ENCODE results near the gene PRODH.
"Not testable (repeated sequence)": the region's sequence is repeated elsewhere in the genome, so short reads cannot be mapped to it uniquely, and the experiment has no call there.

PRODH gene, protein sequence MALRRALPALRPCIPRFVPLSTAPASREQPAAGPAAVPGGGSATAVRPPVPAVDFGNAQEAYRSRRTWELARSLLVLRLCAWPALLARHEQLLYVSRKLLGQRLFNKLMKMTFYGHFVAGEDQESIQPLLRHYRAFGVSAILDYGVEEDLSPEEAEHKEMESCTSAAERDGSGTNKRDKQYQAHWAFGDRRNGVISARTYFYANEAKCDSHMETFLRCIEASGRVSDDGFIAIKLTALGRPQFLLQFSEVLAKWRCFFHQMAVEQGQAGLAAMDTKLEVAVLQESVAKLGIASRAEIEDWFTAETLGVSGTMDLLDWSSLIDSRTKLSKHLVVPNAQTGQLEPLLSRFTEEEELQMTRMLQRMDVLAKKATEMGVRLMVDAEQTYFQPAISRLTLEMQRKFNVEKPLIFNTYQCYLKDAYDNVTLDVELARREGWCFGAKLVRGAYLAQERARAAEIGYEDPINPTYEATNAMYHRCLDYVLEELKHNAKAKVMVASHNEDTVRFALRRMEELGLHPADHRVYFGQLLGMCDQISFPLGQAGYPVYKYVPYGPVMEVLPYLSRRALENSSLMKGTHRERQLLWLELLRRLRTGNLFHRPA

GRCh38 chr22:18935889-18936529, at the start of gene PRODH:
Gene PRODH, minus strand, starts transcription at chr22:18936293. Its CDS starts 6 bp downstream, at chr22:18936287.
- DNase-seq (ENCODE audit: low read depth): no peak

DNA sequence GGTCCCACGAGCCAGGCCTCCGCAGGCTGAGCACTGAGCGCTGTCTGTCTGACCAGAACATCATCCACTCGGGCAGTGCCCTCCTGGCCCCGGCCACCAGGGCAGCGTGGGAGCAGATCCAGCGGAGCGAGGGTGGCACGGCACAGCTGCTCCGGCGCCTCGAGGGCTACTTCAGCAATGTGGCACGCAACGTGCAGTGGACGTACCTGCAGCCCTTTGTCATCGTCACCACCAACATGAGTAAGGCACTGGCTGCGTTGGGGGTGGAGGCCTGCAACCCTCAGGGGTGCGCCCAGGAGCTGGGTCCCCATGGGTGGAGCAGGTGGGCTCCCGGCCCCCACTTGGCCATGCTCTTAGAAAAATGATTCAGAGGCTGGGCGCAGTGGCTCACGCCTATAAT, 49.7 kb upstream of the PRODH start:
- DNase-seq (ENCODE audit: low read depth): no peak

DNA sequence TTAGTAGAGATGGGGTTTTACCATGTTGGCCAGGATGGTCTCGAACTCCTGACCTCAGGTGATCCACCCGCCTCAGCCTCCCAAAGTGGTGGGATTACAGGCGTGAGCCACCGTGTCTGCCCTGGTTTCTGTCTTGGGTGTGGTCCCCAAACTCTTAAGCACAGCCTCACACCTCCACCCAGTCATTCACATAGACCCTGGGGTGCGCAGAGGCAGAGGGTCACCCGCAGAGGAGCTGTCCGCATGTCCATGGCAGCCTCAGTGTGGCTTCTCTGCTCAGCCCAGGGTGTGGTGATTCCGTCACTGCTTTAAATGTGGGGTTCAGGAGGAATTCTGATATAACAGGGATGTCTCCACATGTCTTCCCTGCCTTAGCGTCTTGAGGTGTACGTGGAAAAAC, 48.5 kb upstream of the PRODH start:
- DNase-seq (ENCODE audit: low read depth): no peak

DNA sequence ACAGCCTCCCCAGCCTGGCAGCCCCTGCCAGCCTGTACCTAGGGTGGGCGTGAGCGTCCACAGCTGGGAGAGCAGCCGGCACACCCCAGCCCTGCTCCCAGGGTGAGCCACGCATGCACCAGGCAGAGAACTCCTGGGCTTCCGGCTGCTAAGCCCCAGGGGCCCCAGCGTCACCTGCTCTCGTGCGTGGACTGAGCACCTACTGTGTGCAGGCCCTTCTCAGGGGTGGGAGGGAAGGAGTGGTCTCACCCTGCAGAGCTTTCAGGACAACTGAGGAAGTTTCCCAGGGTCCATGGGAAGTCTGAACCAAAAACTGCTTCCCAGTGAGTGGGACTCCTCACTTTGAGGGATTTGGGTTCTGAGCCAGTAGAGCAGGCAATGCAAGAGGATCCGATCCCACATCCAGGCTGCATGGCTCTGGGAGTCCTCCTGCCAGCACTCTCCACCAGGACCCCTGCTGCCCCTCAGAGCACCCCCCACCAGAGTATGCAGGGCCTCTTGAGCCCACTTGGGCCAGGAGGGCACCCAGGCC, 47.1 kb upstream of the PRODH start:
- no peak for DNase-seq (ENCODE audit: low read depth)

- no peak for DNase-seq (ENCODE audit: low read depth)
These were observed 44.7 kb upstream of the PRODH start for GRCh38 chr22:18980829-18981228.

- DNase-seq (ENCODE audit: low read depth): no peak
These were observed 43.9 kb upstream of the PRODH start for GRCh38 chr22:18979957-18980356.

GRCh38 chr22:18978506-18978905, 42.4 kb upstream of the PRODH start:
- no peak for DNase-seq (ENCODE audit: low read depth)

DNA sequence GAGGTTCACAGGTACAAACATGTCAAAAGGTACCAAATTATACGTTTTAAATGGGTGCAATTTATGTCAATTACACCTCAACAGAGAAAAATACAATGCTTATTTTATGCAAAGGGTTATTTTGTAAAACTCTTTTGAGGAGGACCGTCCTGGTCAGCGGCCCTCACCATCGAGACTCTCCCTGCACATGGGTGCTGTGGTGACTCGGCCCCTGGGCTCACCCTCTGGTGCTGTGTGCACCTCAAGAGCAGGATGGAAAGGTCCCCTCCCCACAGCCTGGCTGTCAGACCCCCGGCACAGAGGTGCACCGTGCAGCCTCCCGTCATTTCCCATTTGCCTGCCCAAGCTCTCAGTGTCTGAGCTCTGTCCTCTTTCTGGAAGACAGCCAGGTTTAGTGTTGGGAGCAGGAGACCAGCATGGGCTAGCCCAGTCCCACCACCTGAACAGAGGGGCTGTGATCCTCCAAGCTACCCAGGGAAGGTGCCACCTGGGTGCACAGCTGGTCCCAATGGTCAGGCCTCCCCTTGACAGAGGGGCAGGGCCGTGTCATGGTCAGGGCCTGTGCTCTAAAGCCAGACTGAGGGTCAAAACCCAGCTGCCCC, 41.8 kb upstream of the PRODH start:
- no peak for DNase-seq (ENCODE audit: low read depth)

DNA sequence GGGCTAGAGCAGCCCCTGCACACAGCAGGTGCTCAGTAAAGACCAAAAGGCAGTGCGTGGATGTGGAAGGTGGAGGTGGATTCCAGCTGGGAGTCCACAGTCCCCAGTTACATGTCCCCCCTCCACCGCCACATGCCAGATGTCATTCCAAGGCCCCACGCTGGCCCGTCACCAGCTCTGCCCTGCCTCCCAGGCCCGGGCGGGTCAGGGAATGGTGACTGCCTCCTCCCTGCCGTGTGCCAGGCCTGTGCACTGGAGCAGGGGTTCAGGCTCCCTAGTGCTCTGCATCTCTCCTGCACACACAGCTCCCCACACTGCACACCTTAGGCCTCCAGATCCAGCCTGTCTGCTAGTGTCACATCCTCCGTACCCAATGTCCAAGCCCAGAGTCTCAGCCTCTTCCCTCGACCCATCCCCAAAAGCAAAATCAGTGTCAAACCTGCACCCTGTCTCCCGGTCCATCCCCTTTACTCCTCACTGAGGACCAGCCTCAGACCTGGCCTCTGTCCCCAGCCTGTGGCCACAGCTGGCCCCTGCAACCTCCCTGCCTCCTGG, 40.2 kb upstream of the PRODH start:
- DNase-seq (ENCODE audit: low read depth): no peak

GRCh38 chr22:18975434-18976196, 39.5 kb upstream of the PRODH start:
- DNase-seq (ENCODE audit: low read depth): no peak

- no peak for DNase-seq (ENCODE audit: low read depth)
These were observed 38.5 kb upstream of the PRODH start for GRCh38 chr22:18974477-18975180.

DNA sequence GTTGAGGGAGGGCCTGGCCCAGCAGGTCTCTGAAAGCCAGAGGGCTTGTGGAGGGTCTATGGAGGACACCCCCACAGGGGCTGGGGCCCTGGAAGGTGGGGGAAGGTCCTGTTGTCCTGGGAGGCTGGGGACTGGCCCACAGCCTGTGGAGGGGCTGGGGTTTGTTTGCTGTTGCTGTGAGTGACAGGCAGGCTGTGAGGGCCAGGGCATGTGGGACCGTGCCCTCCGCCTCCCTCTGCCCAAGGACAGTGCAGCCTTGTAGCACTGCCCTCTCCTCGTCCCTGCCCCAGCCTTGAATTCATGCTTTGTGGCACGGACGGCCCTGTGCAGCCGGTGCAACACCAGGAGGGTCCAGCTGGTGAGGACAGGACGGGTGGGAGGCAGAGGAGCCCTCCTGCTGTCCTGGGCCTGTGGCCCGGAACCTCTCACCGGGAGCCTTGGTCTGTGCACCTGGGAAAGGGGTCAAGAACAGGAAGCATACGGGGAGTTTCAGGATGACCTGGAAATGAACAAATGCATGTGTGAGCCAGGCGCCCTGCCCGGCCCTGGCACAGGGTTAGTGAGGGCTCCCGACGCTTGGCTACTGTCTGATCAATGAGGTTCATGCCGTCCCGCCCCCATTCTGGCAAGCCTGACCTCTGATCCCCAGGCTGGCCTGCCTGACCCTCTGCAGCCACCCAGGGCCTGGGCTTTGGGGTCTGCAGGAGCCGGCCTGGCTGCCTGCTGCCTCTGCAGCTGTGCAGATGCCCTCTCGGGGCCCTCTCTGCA, 37.4 kb upstream of the PRODH start:
- DNase-seq (ENCODE audit: low read depth): no peak

DNA sequence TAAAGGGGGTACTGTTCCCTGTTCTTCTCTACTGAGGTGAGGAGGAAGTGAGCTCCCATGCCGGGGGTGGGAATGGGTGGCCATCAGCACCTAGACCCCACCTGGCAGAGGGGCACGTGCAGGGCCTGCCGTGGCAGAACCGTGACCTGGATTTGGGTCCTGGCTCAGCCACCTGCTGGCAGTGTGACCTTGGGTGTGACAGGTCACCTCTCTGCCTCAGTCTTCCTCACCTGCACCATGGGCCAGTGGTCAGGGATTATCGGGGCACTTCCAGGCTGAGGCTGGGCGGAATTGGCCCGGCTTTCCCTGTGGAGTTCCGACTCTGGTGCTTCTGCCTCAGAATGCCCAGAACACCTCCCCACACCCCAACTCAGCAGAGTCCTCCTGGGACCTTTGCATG, 36.5 kb upstream of the PRODH start:
- not testable (repeated sequence) for DNase-seq (ENCODE audit: low read depth)

DNA sequence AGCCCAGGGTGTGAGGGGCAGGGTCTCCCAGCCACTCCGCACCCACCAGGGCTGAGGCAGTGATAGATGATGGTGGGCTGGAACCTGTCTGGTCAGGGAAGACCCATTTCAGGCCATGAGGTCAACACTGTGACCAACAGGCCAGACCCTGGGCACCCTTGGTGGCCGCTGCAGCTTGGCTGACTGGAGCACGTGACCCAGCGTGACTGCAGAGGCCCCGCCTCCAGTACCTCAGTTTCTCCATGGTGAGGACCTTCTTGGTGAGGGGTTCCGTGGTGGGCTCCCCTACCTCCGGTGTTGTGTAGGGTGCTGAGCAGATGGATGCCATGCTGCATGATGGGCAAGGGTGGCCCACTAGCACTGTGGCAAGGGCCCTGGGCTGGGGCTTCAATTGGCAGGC, 35.9 kb upstream of the PRODH start:
- DNase-seq (ENCODE audit: low read depth): not testable (repeated sequence)

DNA sequence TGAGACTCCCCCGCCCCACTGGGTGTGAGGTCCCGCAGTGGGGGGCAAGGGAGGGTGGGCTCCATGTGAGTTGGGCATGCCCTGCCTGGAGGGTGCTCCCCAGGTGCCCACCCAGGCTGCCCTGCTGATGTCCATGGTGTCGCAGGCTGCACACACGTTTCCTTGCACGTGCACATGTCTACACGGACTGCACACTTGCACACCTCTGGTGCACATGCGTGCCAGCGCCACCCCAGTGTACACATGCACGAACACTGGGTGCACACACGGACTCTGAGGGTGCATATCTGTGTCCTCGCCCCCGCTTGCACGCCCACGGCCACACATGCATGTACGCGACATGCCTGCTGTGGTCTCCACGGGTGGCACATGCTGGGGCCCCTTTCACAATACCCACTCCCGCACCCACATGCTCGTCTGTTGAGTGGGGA, 35.2 kb upstream of the PRODH start:
- no peak for DNase-seq (ENCODE audit: low read depth)

- DNase-seq (ENCODE audit: low read depth): no peak
These were observed 34.8 kb upstream of the PRODH start for GRCh38 chr22:18970948-18971315.

DNA sequence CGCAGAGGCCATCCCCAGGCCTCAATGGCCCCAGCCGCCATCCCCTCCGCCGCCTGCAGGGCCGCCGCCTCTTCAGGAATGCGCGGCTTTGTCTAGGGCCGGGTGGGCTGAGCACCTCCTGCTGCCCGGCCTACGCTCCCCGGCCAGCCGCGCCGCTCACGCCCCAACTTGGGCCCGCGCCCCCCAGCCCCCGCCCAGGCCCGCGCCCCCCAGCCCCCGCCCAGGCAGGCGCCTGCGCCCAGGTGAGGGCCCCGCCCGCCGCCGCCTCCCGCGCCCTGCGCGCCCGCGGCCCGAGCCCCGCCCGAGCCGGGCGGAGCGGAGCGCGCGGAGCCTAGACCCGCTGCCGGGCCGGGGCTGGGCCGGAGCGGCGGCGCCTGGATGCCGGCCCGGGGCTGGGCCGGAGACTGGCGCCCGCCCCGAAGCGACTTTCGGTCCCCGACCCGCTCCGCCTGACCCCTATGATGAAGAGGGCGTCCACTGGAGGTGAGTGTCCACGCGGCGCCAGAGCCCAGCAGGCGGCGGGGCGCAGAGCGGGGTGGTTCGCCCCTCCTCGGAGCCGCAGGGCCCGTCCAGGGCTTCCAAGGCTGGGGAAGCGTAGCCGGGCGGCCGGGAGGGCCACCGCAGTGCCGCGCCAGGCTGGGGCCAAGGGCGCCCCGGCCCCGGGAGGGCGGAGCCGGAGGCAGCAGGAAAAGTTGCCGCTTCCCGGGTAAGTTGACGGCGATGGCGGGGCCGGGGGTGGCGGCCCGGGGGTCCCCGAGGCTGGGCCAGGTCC, 34.3 kb upstream of the PRODH start:
- no peak for DNase-seq (ENCODE audit: low read depth)

- not testable (repeated sequence) for DNase-seq (ENCODE audit: low read depth)
These were observed 33.3 kb upstream of the PRODH start for GRCh38 chr22:18969158-18969942.
